Ecto neural progenitor cell (in vitro differentiated cells): ENCODE results near the gene CADM1.

Source experiments
- DNase-seq: peaks from one replicate; pipeline ENCODE4 v3.0.0-alpha.2; 2018; ENCODE audit warnings: low spot score

The CADM1 gene

GRCh38 chr11:115148101-115148500 is 356.1 kb downstream of the CADM1 start:
- no peak for DNase-seq

DNA sequence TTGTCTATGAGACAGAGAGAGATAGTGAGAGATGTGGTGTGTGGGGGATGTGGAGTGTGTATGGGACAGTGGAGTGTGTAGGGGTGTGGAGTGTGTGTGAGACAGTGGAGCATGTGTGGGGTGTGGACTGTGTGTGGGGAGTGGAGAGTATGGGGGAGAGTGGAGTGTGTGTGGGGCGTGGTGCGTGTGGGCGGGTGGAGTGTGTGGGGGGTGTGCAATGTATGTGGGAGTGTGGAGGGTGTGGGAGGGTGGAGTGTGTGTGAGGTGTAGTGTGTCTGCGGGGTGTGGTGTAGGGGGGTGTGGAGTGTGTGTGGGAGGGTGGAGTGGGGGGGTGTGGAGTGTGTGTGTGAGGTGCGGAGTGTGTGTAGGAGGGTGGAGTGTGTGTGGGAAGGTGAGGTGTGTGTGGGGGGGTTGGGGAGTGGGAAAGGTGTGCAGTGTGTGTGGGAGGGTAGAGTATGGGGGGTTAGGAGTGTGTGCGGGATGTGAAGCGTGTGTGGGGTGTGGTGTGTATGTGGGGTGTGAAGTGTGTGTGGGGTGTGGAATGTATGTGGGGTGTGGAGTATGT is 356.9 kb downstream of the CADM1 start:
- no peak for DNase-seq

DNA sequence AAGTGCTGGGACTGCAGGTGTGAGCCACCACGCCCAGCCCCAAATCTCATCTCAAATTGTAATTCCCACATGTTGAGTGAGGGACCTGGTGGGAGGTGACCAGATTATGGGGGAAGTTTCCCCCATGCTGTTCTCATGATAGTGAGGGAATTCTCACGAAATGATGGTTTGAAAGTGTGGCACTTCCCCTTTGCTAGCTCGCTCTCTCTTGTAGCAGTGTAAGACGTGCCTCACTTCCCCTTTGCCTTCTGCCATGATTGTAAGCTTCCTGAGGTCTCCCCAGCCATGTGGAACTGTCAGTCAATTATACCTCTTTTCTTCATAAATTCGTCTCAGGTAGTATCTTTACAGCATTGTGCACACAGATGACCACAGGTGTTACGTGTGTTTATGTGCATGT is 357.8 kb downstream of the CADM1 start:
- DNase-seq = no peak

GRCh38 chr11:115145324-115145723 is 358.9 kb downstream of the CADM1 start:
- DNase-seq = no peak

- DNase-seq = no peak
Measured at GRCh38 chr11:115144914-115145313, 359.3 kb downstream of the CADM1 start.

GRCh38 chr11:115144014-115144413 is 360.2 kb downstream of the CADM1 start:
- DNase-seq = no peak

DNA sequence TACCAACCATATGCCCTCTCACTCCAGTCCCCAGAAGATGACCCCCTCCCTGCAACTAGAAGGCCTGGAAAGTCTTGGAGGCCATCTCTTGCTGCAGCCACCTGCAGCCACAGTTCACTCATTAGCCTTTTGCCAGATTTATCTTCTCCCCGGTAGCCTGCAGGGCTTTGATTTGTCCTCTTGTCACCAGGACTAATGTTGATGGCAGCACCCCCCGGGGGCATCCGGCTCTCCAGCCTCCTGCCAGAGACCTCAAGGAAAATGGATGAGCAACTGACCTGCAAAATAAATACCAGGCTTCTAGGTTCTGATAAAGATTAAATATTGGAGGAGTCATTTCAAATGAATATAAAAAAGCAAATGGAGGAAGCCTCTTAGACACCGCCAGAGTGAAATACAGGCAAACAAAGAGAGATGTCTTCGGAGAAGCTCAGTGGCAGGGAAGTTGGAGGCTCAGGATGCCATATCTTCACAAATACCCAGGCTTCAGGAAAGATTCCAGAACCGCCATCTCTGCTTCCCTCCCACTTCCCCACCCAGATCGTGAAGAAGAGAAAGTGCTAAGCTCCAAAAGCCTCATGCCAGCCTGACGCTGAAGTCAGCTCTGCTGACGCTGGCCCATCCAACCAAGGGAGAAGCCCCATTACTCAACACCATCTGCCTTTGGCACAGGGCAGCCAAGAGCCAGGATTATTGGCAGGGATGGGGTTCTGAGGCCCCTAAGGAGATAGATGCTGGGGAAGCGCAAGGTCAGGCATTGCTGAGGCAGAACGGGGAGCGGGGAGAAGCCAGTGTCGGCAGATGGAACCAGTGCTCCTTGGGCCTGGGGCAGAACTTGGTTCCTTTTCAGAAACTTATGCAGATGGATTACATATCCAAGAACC is 362.7 kb downstream of the CADM1 start:
- DNase-seq = no peak

- DNase-seq = no peak
Measured at GRCh38 chr11:115135936-115136335, 368.3 kb downstream of the CADM1 start.

DNA sequence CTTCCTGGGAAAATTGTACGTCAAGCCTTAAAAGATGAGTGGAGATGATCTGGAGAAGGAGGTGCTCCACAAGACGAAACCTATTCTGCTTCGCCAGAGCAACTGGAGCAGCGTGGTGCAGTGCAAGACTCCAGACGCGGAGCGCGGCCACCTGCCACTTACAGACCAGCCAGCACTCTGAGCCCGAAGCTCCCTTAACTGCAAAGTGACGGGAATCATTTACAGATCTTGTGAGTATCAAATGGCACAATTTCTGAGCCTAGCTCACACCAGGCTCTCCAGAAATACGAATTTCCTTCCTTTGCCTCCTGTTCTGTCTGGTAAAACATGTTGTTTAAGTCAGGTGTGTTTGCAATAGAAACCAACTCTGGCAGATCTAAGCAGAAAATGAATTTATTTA is 369.3 kb downstream of the CADM1 start:
- DNase-seq = no peak

GRCh38 chr11:115133475-115134209 is 370.6 kb downstream of the CADM1 start:
- DNase-seq = no peak

DNA sequence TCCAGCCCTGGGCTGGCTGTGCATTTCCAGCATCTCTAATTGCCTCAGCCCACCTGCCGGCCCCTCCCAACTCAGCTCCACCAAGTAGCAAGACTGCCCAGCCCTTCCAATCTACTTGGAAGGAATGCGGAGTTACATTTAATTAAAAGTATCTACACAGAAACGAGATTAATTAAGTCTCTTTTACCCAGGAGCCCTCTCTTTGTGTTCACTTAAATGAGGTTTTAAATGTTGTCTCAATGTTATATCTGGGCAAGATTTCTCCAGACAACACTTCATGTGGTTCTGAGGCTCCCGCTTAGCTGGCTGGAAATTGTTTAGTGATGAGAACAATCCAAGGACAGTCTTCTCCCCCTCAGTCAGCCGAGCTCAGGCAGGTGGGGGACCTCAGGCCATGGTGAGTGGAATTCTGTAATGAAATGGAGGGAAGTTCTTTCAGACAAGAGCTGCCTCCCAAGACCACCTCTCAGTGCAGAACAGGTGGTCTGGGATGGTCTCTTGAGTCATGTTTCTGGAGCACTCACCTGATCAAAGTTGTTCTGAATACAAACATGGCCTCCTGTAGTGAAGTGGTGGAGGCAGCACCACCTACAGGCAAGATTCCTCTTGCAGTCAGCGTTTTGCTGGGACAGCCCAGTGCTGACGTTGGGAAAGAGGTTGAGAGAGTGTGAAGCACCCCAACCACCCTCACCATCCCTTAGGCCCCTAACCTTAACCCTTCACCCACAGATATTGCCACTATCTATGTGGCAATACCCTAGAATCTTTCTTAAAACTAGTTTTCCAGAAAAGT is 371.6 kb downstream of the CADM1 start:
- no peak for DNase-seq

DNA sequence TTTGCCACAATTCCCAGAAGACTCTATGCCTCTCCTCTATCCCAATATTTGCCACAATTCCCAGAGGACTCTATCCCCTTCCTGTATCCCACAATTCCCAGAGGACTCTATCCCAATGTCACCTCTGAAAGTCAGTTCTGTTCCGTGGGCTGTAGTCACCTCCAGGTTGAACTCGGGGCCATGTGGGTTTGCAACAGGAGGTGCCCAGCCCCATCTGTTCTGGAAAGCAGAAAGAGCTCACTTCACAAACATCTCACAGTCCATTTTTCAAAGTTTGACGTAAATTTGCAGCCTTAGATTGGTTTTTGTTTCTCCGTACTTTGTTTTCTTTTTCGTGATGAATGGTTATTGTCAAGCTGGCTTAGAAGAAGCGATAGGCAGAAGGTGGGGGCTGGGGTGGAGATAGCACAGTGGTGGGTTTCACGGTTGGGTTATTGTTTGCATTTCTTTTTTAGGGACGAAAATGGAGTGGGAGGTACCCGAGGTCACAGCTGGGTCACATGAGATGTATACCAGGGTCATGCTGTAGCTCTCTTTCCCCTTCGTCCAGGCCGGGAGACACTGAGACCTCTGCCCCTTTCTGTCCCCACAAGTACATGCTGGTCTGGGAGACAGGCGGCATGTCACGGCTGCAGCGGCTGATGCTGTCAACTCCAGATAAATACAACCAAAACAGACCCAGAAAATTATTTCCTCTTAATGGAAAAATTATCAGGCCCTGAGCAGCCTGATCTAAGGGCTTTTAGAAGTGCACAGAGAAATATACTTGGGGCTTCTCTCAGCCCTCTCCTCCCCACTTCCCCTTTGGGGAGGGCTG is 374.5 kb downstream of the CADM1 start:
- DNase-seq = no peak

GRCh38 chr11:115128226-115128625 is 376.0 kb downstream of the CADM1 start:
- DNase-seq = no peak

- DNase-seq = no peak
Measured at GRCh38 chr11:115127790-115128189, 376.4 kb downstream of the CADM1 start.

DNA sequence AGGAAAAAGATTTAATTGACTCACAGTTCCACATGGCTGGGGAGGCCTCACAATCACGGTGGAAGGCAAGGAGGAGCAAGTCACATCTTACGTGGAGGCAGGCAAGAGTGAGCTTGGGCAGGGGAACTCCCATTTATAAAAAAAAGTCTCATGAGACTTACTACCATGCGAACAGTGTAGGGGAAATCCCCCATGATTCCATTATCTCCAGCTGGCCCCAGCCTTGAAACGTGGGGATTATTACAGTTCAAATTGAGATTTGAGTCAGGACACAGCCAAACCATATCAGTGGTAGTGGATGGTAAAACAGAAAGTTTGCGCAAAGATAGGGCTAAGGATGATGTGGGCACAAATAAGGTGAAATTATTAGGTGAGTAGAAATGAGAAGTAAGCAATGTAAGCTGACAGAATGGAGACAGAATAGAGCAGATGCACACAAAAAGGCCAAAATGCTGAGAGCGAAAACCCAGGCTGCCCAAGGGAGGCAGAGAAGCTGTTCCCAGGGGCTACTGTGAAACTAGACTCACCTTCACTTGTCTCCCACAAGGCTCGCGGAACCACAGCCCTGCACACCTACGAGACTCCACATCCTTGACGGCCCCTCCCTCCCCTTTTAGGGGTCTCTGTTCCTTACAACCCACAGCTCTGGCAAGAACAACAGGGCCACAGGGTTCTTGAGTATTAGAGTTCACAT is 377.6 kb downstream of the CADM1 start:
- no peak for DNase-seq

DNA sequence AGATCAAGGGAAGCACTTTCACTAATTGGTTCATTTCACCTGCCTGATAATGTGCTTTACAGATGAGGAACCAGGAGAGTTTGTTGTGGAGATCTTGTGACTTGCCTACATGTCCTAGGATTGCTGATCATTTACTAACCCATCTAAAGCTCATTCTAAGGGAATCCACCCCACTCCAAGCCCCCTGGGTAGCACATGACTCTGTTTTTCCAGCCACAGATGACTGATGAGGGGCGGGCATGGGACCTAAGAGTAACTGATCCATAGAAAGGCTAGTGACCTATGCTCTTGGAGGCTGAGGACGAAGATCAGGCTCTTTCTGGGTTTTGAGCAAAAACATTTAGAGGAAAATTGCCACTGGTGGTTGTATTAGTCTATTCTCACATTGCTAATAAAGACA is 378.1 kb downstream of the CADM1 start:
- DNase-seq = no peak

DNA sequence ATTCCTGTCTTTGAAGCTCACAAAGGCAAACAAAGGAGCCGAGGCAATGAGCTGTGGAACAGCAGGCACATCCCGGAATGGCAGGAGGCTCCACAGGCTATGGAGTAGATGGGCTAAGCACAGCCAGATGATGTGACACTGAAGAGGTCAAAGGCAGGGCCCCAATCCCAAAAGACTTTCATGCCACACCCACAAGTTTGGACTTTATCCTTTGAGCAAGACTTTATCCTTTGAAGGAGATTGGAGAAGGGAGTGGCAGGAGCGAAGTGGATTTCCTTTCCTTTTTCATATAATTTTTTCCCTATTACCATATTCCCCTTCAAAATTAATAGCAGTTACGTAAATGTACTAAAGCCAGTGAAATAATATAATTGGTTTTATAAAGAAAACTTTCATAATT is 379.4 kb downstream of the CADM1 start:
- no peak for DNase-seq

DNA sequence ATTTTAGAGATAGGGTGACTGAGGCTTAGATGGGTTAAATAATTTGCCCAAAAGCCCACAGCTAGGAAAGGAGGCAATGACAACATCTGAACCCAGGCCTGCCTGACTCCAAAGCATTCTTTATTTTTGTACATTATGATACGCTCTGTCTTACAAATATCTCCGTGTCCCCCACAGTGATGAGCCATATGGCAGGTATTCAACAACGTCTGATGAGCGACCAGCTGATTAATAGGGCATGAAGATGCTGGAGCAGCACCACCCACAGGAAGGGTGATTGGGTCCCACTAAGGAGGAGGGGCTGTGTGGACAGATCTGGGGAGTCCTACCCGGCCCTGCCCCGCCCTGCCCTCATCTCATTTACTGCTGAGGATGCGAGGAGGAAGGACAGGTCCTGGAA is 380.6 kb downstream of the CADM1 start:
- DNase-seq = no peak

DNA sequence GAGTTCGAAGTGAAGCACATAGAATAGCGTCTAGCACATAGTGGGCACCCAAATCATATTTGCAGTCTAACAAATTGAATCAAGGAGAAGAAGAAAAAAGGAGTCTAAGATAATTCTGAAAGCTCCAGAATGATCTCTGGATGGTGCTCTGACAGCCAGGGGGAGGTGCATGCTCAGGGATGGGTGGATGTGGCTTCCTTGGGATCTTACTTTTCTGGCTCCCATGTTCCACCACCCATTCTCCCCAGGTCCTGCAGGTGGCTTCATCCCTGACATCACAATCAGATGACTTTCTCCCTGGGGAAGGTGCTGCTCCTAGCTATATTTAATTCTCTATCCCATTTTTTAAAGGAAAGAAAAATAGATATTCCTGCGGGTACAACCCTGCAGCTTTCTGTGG is 381.9 kb downstream of the CADM1 start:
- no peak for DNase-seq
